H9 (cell line): ENCODE results near the gene GSK3A. TPM values are rescaled to one million over a fixed set of nuclear protein-coding genes. Genes with fewer than 3 reads are reported as not detected.

Experiments
- DNase-seq: peaks from one replicate; pipeline ENCODE4 v3.0.0-alpha.2; 2017
- H2AFZ ChIP-seq: one replicate; pipeline ENCODE4 v1.6.1; 2013; ENCODE audit warnings: mild to moderate bottlenecking, low read length, control low read depth, moderate library complexity
- H2AK5ac ChIP-seq: 2 replicates; pipeline ENCODE4 v1.6.1; 2013; ENCODE audit warnings: low read length, control low read depth, mixed read lengths; ENCODE audit not compliant: insufficient read length
- H2BK120ac ChIP-seq: one replicate; pipeline ENCODE4 v1.6.1; 2013; ENCODE audit warnings: low read depth, mild to moderate bottlenecking, low read length, control low read depth, inconsistent platforms; ENCODE audit not compliant: poor library complexity, severe bottlenecking
- H2BK12ac ChIP-seq: 2 replicates; pipeline ENCODE4 v1.6.1; 2013; ENCODE audit warnings: low read length, control low read depth, mixed read lengths, low read depth; ENCODE audit not compliant: insufficient read length
- H2BK15ac ChIP-seq: 2 replicates; pipeline ENCODE4 v1.6.1; 2013; ENCODE audit warnings: low read depth, low read length, control low read depth
- H2BK20ac ChIP-seq: one replicate; pipeline ENCODE4 v1.6.1; 2013; ENCODE audit warnings: low read depth, mild to moderate bottlenecking, low read length, control low read depth, inconsistent platforms; ENCODE audit not compliant: poor library complexity, severe bottlenecking
- H2BK5ac ChIP-seq: 2 replicates; pipeline ENCODE4 v1.6.1; 2013; ENCODE audit warnings: low read length, control low read depth, mixed read lengths; ENCODE audit not compliant: insufficient read length
- H3K14ac ChIP-seq: 2 replicates; pipeline ENCODE4 v1.6.1; 2013; ENCODE audit warnings: low read length, control low read depth; ENCODE audit not compliant: insufficient read depth
- H3K18ac ChIP-seq: 2 replicates; pipeline ENCODE4 v1.6.1; 2013; ENCODE audit warnings: low read depth, mild to moderate bottlenecking, mixed read lengths, low read length, control low read depth; ENCODE audit not compliant: insufficient read length
- H3K23ac ChIP-seq: 2 replicates; pipeline ENCODE4 v1.6.1; 2013; ENCODE audit warnings: low read length, control low read depth, mixed read lengths, low read depth; ENCODE audit not compliant: insufficient read length
- H3K23me2 ChIP-seq: 2 replicates; pipeline ENCODE4 v1.6.1; 2013; ENCODE audit warnings: low read depth, mild to moderate bottlenecking, mixed read lengths, low read length, control low read depth; ENCODE audit not compliant: insufficient read length, poor library complexity, severe bottlenecking
- H3K27ac ChIP-seq: 2 replicates; pipeline ENCODE4 v1.5.1; 2013; ENCODE audit warnings: low read length, control low read depth, mixed read lengths, low read depth; ENCODE audit not compliant: insufficient read length
- H3K27me3 ChIP-seq: 2 replicates; pipeline ENCODE4 v1.6.1; 2013; ENCODE audit warnings: low read length, control low read depth, inconsistent platforms; ENCODE audit not compliant: insufficient read depth
- H3K4ac ChIP-seq: 2 replicates; pipeline ENCODE4 v1.6.1; 2013; ENCODE audit warnings: low read depth, mild to moderate bottlenecking, control low read depth, inconsistent platforms, low read length, moderate library complexity
- H3K4me1 ChIP-seq: 2 replicates; pipeline ENCODE4 v1.6.1; 2013; ENCODE audit warnings: low read length, control low read depth, inconsistent platforms; ENCODE audit not compliant: insufficient read depth
- H3K4me2 ChIP-seq: 2 replicates; pipeline ENCODE4 v1.6.1; 2013; ENCODE audit warnings: low read length, control low read depth, mixed read lengths; ENCODE audit not compliant: insufficient read length, insufficient read depth
- H3K56ac ChIP-seq: 2 replicates; pipeline ENCODE4 v1.6.1; 2013; ENCODE audit warnings: low read depth, mild to moderate bottlenecking, mixed read lengths, low read length, control low read depth; ENCODE audit not compliant: insufficient read length
- H3K79me1 ChIP-seq: 2 replicates; pipeline ENCODE4 v1.6.1; 2013; ENCODE audit warnings: low read depth, mild to moderate bottlenecking, moderate library complexity, low read length, control low read depth, inconsistent platforms; ENCODE audit not compliant: insufficient read depth, poor library complexity, severe bottlenecking
- H3K79me2 ChIP-seq: 2 replicates; pipeline ENCODE4 v1.6.1; 2013; ENCODE audit warnings: low read length, control low read depth, inconsistent platforms; ENCODE audit not compliant: insufficient read depth
- H3K9ac ChIP-seq: 2 replicates; pipeline ENCODE4 v1.6.1; 2013; ENCODE audit warnings: low read length, control low read depth, mixed read lengths; ENCODE audit not compliant: insufficient read length; ENCODE audit errors: extremely low read depth
- H3K9me3 ChIP-seq: one replicate; pipeline ENCODE4 v1.6.1; 2013; ENCODE audit warnings: low read depth, low read length, inconsistent platforms; ENCODE audit not compliant: control insufficient read depth
- H3T11ph ChIP-seq: one replicate; pipeline ENCODE4 v1.6.1; 2013; ENCODE audit warnings: mild to moderate bottlenecking, low read length, control low read depth, inconsistent platforms
- H4K20me1 ChIP-seq: one replicate; pipeline ENCODE4 v1.6.1; 2013; ENCODE audit not compliant: control insufficient read depth, insufficient read length, insufficient read depth
- H4K5ac ChIP-seq: 2 replicates; pipeline ENCODE4 v1.6.1; 2013; ENCODE audit warnings: low read depth, mild to moderate bottlenecking, mixed read lengths, low read length, control low read depth; ENCODE audit not compliant: insufficient read length
- H4K8ac ChIP-seq: replicated peaks from 2 replicates; pipeline ENCODE4 v1.6.1; 2013; ENCODE audit warnings: low read length, control low read depth, mixed read lengths, low read depth; ENCODE audit not compliant: insufficient read length
- H4K91ac ChIP-seq: 2 replicates; pipeline ENCODE4 v1.6.1; 2013; ENCODE audit warnings: low read depth, mild to moderate bottlenecking, moderate library complexity, mixed read lengths, low read length, control low read depth; ENCODE audit not compliant: insufficient read length
- H3K27ac Mint-ChIP-seq, 3 experiments: 2 replicates in 2 of 3; 3 replicates in 1 of 3; pipeline ENCODE4 v1.8.0; 2020 to 2021; ENCODE audit warnings: mixed read lengths in 3 of 3, mild to moderate bottlenecking in 1 of 3, moderate library complexity in 1 of 3
- H3K27me3 Mint-ChIP-seq: 2 replicates; pipeline ENCODE4 v1.8.0; 2021; ENCODE audit warnings: low read depth, mild to moderate bottlenecking, moderate library complexity, mixed read lengths
- H3K36me3 Mint-ChIP-seq, 3 experiments: 2 replicates in 2 of 3; 3 replicates in 1 of 3; pipeline ENCODE4 v1.8.0; 2020 to 2021; ENCODE audit warnings: low read depth in 3 of 3, mixed read lengths in 3 of 3; ENCODE audit not compliant: insufficient read depth in 1 of 3
- H3K4me1 Mint-ChIP-seq, 2 experiments: 2 replicates each; pipeline ENCODE4 v1.8.0; 2020; ENCODE audit warnings: mixed read lengths in 2 of 2
- H3K4me3 Mint-ChIP-seq, 2 experiments: 2 replicates in 1 of 2; 3 replicates in 1 of 2; pipeline ENCODE4 v1.8.0; 2020 to 2021; ENCODE audit warnings: mild to moderate bottlenecking in 2 of 2, mixed read lengths in 2 of 2, moderate library complexity in 1 of 2
- H3K9me3 Mint-ChIP-seq, 2 experiments: 2 replicates in 1 of 2; 3 replicates in 1 of 2; pipeline ENCODE4 v1.8.0; 2020; ENCODE audit warnings: mild to moderate bottlenecking in 2 of 2, mixed read lengths in 2 of 2, moderate library complexity in 1 of 2
- CTCF ChIP-seq: fragments of 200-600 bp; sonication (generic); conservative IDR thresholded peaks from 3 replicates; pipeline ENCODE4 v1.8.0; 2021; ENCODE audit warnings: antibody characterized with exemption, mild to moderate bottlenecking
- WGBS: extraction: QIAGEN DNeasy Blood & Tissue Kit; methylation state at CpG from one replicate; pipeline ENCODE4 v1.1.7; 2013; ENCODE audit warnings: missing lambda C conversion rate, low lambda C conversion rate, mixed read lengths; ENCODE audit not compliant: insufficient read length; ENCODE audit errors: extremely low coverage; 5-methylcytosine and 5-hydroxymethylcytosine counted together
- total RNA-seq: library from RNA; stranded (reverse); gene quantifications from 2 replicates; pipeline ENCODE4 v1.2.1, GENCODE V29; 2021

GSK3A gene
- total RNA-seq, 1 experiment from 2014 or later = 52.4 TPM

GRCh38 chr19:42224940-42225717 is 17.3 kb downstream of the GSK3A start:
- Histone ChIP-seq H3K27ac (no peak overlapping the region), H4K20me1 (no peaks in the 10 kb centered on the region), H4K91ac (no peak overlapping the region), H2BK20ac (no peak overlapping the region), H2BK12ac (no peak overlapping the region), H3K23ac (no peak overlapping the region), H3K9ac (no peak overlapping the region), H3K79me2 (peaks cover 2% of the 10 kb centered on the region), H2AK5ac (no peak overlapping the region), H3K9me3 (no peaks in the 10 kb centered on the region), H3K79me1 (no peaks in the 10 kb centered on the region), H3K27me3 (no peaks in the 10 kb centered on the region), H3K14ac (no peak overlapping the region), H3K56ac (no peak overlapping the region), H4K5ac (no peak overlapping the region), H3K4ac (no peak overlapping the region), H3K23me2 (peaks cover 5% of the 10 kb centered on the region), H2AFZ (no peak overlapping the region), H3K4me1 (no peaks in the 10 kb centered on the region), H4K8ac (no peak overlapping the region), H2BK5ac (no peak overlapping the region), H3K4me2 (no peak overlapping the region), H2BK15ac (no peak overlapping the region), H3K18ac (no peak overlapping the region), H2BK120ac (no peak overlapping the region), H3T11ph (no peak overlapping the region)
- Mint-ChIP-seq H3K27ac (no peak overlapping the region), H3K4me3 (no peak overlapping the region), H3K36me3 (peaks cover 34 to 68% (median 60%) of the 10 kb centered on the region in 3 experiments; a peak in 6 of 7 replicates), H3K4me1 (peaks cover 5 to 14% of the 10 kb centered on the region in 2 experiments), H3K9me3 (no peaks in the 10 kb centered on the region), H3K27me3 (no peaks in the 10 kb centered on the region; the same call in 1 of the 2 replicates)
- no peak for DNase-seq
- 100% methylated on average over 1 of the region's 37 CpGs for WGBS
- TF ChIP-seq CTCF = no peak
